ENCODE results near the gene TMSB10.

- TF ChIP-seq TEAD2 (CRISPR knock-in tag; IDR thresholded peaks at IDR 0.05) (no peak), REST (IDR thresholded peaks at IDR 0.05; ENCODE audit: borderline replicate concordance in 1 of 2, low read depth in 1 of 2, low read length in 2 of 2) (no peak), PHF21A (CRISPR knock-in tag; IDR thresholded peaks at IDR 0.05) (no peak)
- TF ChIP-seq, protein P1, sequence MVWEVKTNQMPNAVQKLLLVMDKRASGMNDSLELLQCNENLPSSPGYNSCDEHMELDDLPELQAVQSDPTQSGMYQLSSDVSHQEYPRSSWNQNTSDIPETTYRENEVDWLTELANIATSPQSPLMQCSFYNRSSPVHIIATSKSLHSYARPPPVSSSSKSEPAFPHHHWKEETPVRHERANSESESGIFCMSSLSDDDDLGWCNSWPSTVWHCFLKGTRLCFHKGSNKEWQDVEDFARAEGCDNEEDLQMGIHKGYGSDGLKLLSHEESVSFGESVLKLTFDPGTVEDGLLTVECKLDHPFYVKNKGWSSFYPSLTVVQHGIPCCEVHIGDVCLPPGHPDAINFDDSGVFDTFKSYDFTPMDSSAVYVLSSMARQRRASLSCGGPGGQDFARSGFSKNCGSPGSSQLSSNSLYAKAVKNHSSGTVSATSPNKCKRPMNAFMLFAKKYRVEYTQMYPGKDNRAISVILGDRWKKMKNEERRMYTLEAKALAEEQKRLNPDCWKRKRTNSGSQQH (CRISPR knock-in tag; IDR thresholded peaks at IDR 0.05; ENCODE audit: low read depth), result no peak
These were observed 30.3 kb upstream of the TMSB10 start for GRCh38 chr2:84875213-84875560.

Data from HepG2 (cell line).